ENCODE results near the gene ANKRD62. TPM values are rescaled to one million over a fixed set of nuclear protein-coding genes. Genes with fewer than 3 reads are reported as not detected.
"Not testable (repeated sequence)": the region's sequence is repeated elsewhere in the genome, so short reads cannot be mapped to it uniquely, and the experiment has no call there.

ANKRD62 gene
- total RNA-seq, 1 donor from 2014 or later = not detected

- ATAC-seq (peak; percentile 6), DNase-seq (ENCODE audit: low spot score) (no peak)
- intact Hi-C loops (cut with DNase I) = no loop called here
These were observed 4.8 kb upstream of the ANKRD62 start for GRCh38 chr18:12088731-12089375.

- intact Hi-C loops (cut with DNase I) = no loop called here
- ATAC-seq (no peak), DNase-seq (ENCODE audit: low spot score) (no peak)
These were observed 2.0 kb upstream of the ANKRD62 start for GRCh38 chr18:12091538-12092141.

GRCh38 chr18:12092398-12093229, 1.0 kb upstream of the ANKRD62 start:
- intact Hi-C loops (cut with DNase I) = no loop called here

GRCh38 chr18:12098374-12098773, 4.7 kb downstream of the ANKRD62 start:
- ATAC-seq (no peak), DNase-seq (ENCODE audit: low spot score) (no peak)
- intact Hi-C loops (cut with DNase I) = no loop called here

More at GRCh38 chr18:12092398-12093229, 1.0 kb upstream of the ANKRD62 start:
- ATAC-seq = no peak
- no peak for DNase-seq (ENCODE audit: low spot score)

GRCh38 chr18:12099160-12099559, 5.5 kb downstream of the ANKRD62 start:
- intact Hi-C loops (cut with DNase I) = no loop called here

GRCh38 chr18:12101266-12101665, 7.6 kb downstream of the ANKRD62 start:
- ATAC-seq = no peak

More at GRCh38 chr18:12099160-12099559, 5.5 kb downstream of the ANKRD62 start:
- DNase-seq (ENCODE audit: low spot score) (no peak), ATAC-seq (no peak)

GRCh38 chr18:12102136-12102842, 8.6 kb downstream of the ANKRD62 start:
- no peak for ATAC-seq
- intact Hi-C loops (cut with DNase I) = no loop called here
- DNase-seq (ENCODE audit: low spot score) = no peak

More at GRCh38 chr18:12101266-12101665, 7.6 kb downstream of the ANKRD62 start:
- DNase-seq (ENCODE audit: low spot score) = no peak
- intact Hi-C loops (cut with DNase I) = no loop called here

GRCh38 chr18:12106471-12106870, 12.8 kb downstream of the ANKRD62 start:
- DNase-seq (ENCODE audit: low spot score) (no peak), ATAC-seq (no peak)
- intact Hi-C loops (cut with DNase I) = no loop called here

GRCh38 chr18:12109836-12110235, 16.2 kb downstream of the ANKRD62 start:
- ATAC-seq (no peak), DNase-seq (ENCODE audit: low spot score) (no peak)
- intact Hi-C loops (cut with DNase I) = no loop called here

GRCh38 chr18:12113999-12114646, 20.5 kb downstream of the ANKRD62 start:
- DNase-seq (ENCODE audit: low spot score) (no peak), ATAC-seq (no peak)
- intact Hi-C loops (cut with DNase I) = no loop called here

GRCh38 chr18:12119358-12119757, 25.7 kb downstream of the ANKRD62 start:
- no peak for ATAC-seq
- no peak for DNase-seq (ENCODE audit: low spot score)
- intact Hi-C loops (cut with DNase I) = no loop called here

- intact Hi-C loops (cut with DNase I) = no loop called here
- no peak for DNase-seq (ENCODE audit: low spot score)
- no peak for ATAC-seq
These were observed 27.8 kb downstream of the ANKRD62 start for GRCh38 chr18:12121175-12122042.

- ATAC-seq; DNase-seq (ENCODE audit: low spot score); intact Hi-C loops (cut with DNase I): not testable (repeated sequence)
These were observed 28.4 kb downstream of the ANKRD62 start for GRCh38 chr18:12122043-12122389.

GRCh38 chr18:12127647-12128046, 34.0 kb downstream of the ANKRD62 start:
- ATAC-seq; intact Hi-C loops (cut with DNase I); DNase-seq (ENCODE audit: low spot score): not testable (repeated sequence)

GRCh38 chr18:12138831-12139230, 45.2 kb downstream of the ANKRD62 start:
- ATAC-seq; DNase-seq (ENCODE audit: low spot score); intact Hi-C loops (cut with DNase I): not testable (repeated sequence)

GRCh38 chr18:12140866-12141265, 47.2 kb downstream of the ANKRD62 start:
- DNase-seq (ENCODE audit: low spot score); ATAC-seq; intact Hi-C loops (cut with DNase I): not testable (repeated sequence)

GRCh38 chr18:12141778-12142177, 48.1 kb downstream of the ANKRD62 start:
- ATAC-seq; DNase-seq (ENCODE audit: low spot score); intact Hi-C loops (cut with DNase I): not testable (repeated sequence)

GRCh38 chr18:12149431-12149830, 55.8 kb downstream of the ANKRD62 start:
- intact Hi-C loops (cut with DNase I); DNase-seq (ENCODE audit: low spot score): not testable (repeated sequence)

More at GRCh38 chr18:12149431-12149830, 55.8 kb downstream of the ANKRD62 start:
- not testable (repeated sequence) for ATAC-seq

All from sciatic nerve (tissue), 2 donors.